Uterus (tissue), 2 donors: ENCODE results near the gene DLGAP5.

Experiments used
- POLR2A ChIP-seq, 2 donors: fragments of 450-650 bp; IDR thresholded peaks; one replicate each; pipeline ENCODE4 v1.6.1; 2016; ENCODE audit warnings: antibody characterized with exemption in 2 of 2, mild to moderate bottlenecking in 1 of 2, moderate library complexity in 1 of 2
- TF ChIP-seq, protein P1 (sequence below), 4 experiments: fragments of 200-600 bp in 2 of 4; fragments of 450-650 bp in 2 of 4; sonication (generic) in 2 of 4; IDR thresholded peaks; one replicate each; pipeline ENCODE4 v1.5.1; 2016 to 2019; ENCODE audit warnings: antibody characterized with exemption in 4 of 4, mild to moderate bottlenecking in 2 of 4, moderate library complexity in 1 of 4

GRCh38 chr14:55103971-55104954, 87.1 kb downstream of the DLGAP5 start:
- TF ChIP-seq, protein P1, sequence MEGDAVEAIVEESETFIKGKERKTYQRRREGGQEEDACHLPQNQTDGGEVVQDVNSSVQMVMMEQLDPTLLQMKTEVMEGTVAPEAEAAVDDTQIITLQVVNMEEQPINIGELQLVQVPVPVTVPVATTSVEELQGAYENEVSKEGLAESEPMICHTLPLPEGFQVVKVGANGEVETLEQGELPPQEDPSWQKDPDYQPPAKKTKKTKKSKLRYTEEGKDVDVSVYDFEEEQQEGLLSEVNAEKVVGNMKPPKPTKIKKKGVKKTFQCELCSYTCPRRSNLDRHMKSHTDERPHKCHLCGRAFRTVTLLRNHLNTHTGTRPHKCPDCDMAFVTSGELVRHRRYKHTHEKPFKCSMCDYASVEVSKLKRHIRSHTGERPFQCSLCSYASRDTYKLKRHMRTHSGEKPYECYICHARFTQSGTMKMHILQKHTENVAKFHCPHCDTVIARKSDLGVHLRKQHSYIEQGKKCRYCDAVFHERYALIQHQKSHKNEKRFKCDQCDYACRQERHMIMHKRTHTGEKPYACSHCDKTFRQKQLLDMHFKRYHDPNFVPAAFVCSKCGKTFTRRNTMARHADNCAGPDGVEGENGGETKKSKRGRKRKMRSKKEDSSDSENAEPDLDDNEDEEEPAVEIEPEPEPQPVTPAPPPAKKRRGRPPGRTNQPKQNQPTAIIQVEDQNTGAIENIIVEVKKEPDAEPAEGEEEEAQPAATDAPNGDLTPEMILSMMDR (IDR thresholded peaks at IDR 0.05): no peak
- no peak for TF ChIP-seq POLR2A (IDR thresholded peaks at IDR 0.05)
